ENCODE measurements around the gene JARID2. TPM values are rescaled to one million over a fixed set of nuclear protein-coding genes. Genes with fewer than 3 reads are reported as not detected.

JARID2 gene
- total and polyA plus RNA-seq, 2 of the 8 experiments (the other 6 are each of a cell fraction or from before 2014, with no cell fraction given), result 60.1 to 239 TPM

DNA sequence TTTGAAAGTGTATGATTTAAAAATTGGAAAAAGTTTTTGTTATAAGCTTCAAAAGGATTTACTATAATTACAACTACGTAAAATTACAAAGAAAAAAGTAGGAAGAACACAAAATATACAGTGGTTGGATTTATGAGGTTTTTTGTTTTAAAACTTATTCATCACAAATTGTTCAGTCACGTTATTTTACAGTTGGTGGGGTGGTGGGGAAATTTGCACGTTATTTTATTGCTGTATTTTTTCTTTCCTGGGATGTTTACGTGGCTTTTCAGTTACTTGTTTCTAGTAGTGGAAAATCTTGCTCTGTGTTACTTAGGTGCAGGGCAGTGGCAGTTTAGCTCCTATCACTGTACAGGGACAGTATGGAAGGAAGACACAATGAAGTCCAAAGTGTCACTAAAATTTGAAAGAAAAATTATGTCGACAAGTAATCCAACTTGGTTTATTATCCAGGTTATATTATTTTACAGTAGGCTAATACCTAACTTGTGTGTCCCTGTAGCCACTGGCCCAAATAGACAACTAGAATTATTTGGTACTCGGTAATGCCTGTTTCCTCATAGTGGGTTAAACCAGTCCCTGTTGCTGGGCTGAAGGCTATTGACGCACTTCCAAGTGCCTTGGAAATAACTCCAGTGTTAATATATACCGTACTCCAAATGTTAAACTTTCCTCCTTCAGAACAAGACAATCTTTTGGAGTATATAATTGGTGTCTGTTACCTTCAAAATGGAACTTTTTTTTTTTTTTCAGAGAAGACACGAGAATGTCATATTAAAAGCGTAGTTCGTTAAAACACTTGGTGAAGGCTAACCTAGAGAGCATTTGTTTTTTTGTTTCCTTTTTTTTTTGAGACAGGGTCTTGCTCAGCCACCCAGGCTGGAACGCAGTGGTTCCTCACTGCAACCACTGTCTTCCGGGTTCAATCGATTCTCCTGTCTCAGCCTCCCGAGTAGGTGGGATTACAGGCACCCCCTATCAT is 4.6 kb downstream of the JARID2 start:
- Histone ChIP-seq H3K14ac (ENCODE audit: insufficient read length) (no peak overlapping the region), H3K79me1 (ENCODE audit: low read depth, low read length) (no peaks in the 10 kb centered on the region), H3K23ac (ENCODE audit: insufficient read length) (no peak overlapping the region), H2BK5ac (ENCODE audit: low read depth, low read length) (no peak overlapping the region), H3K18ac (ENCODE audit: extremely low read depth, low read length) (no peak overlapping the region), H4K20me1 (replicated peaks in 1 of 2; ENCODE audit: control insufficient read depth in 1 of 2, insufficient read depth in 2 of 2, low read length in 2 of 2) (peaks cover 49 to 63% of the 10 kb centered on the region in 2 experiments), H3K4me3 (ENCODE audit: extremely low read depth in 1 of 4, insufficient read depth in 2 of 4, low read depth in 3 of 4, low read length in 4 of 4) (peak overlapping the region in 2 of 4 experiments; percentile 70 to 94; a peak in 3 of 8 replicates), H3K23me2 (ENCODE audit: low read depth, low read length) (peaks cover 11% of the 10 kb centered on the region), H3K27me3 (replicated peaks in 1 of 4; ENCODE audit: control insufficient read depth in 3 of 4, extremely low read depth in 1 of 4, insufficient read depth in 3 of 4, low read length in 3 of 4) (no peaks in the 10 kb centered on the region), H3K27ac (ENCODE audit: low read depth, low read length) (no peak overlapping the region), H3K4me1 (replicated peaks in 1 of 4; ENCODE audit: control insufficient read depth in 3 of 4, insufficient read depth in 4 of 4, low read length in 3 of 4) (peaks cover 9 to 24% (median 16%) of the 10 kb centered on the region in 4 experiments), H4K91ac (replicated peaks; ENCODE audit: insufficient read length, low read length) (no peak overlapping the region), H4K5ac (ENCODE audit: insufficient read length, low read depth, low read length) (no peak overlapping the region), H3K4ac (replicated peaks; ENCODE audit: insufficient read length, low read depth, low read length) (no peak overlapping the region), H2BK120ac (replicated peaks; ENCODE audit: low read depth, low read length) (no peak overlapping the region), H2BK15ac (ENCODE audit: low read length) (no peak overlapping the region), H3K56ac (replicated peaks; ENCODE audit: insufficient read length, low read depth, low read length) (no peak overlapping the region), H4K8ac (ENCODE audit: extremely low read depth, insufficient read depth, low read length) (no peak overlapping the region), H3K79me2 (ENCODE audit: control insufficient read depth in 1 of 2, insufficient read depth in 2 of 2, low read length in 2 of 2) (peaks cover 87 to 90% of the 10 kb centered on the region in 2 experiments), H3K4me2 (ENCODE audit: insufficient read depth in 1 of 2, low read depth in 2 of 2, low read length in 2 of 2) (peak overlapping the region; percentile 81 to 89), H2BK12ac (ENCODE audit: low read depth, low read length) (no peak overlapping the region), H2BK20ac (ENCODE audit: low read length) (no peak overlapping the region), H3K36me3 (ENCODE audit: control insufficient read depth in 2 of 4, insufficient read depth in 4 of 4, low read length in 3 of 4) (peaks cover 0 to 17% (median 5%) of the 10 kb centered on the region in 4 experiments; a peak in 2 of 8 replicates), H2AFZ (ENCODE audit: low read length) (no peak overlapping the region), H2AK5ac (ENCODE audit: low read depth, low read length) (no peak overlapping the region), H3K9me3 (ENCODE audit: insufficient read depth in 2 of 2, low read depth in 1 of 2, low read length in 1 of 2) (no peaks in the 10 kb centered on the region), H3K9ac (replicated peaks in 1 of 4; ENCODE audit: extremely low read depth in 1 of 4, low read depth in 3 of 4, low read length in 3 of 4) (no peak overlapping the region)
- POLR2A ChIA-PET (ENCODE audit: partially characterized antibody), result interaction anchor here (1.0 to 4.0 kb wide), 2 partner anchors 15 to 50 kb away, joined by 4 to 21 read pairs; no protein-coding TSS in a partner anchor
- WGBS, 2 experiments (ENCODE audit: extremely low coverage in 1 of 2, insufficient coverage in 1 of 2, insufficient read length in 1 of 2, insufficient replicate concordance in 2 of 2, low coverage in 1 of 2, low lambda C conversion rate in 2 of 2, missing lambda C conversion rate in 1 of 2), result 81% methylated on average over 15 of the region's 15 CpGs; no CpG with 5 or more reads in 1 of the 2 experiments
- DNase-seq (ENCODE audit: low read depth in 1 of 2, low spot score in 2 of 2) (no peak), FAIRE-seq (no peak)
- CTCF ChIA-PET (ENCODE audit: partially characterized antibody), result interaction anchor here (0.5 to 1.5 kb wide), 3 partner anchors 38 to 140 kb away, joined by 3 to 4 read pairs (median 3); no protein-coding TSS in a partner anchor
- TF ChIP-seq RXRA (IDR thresholded peaks at IDR 0.05; ENCODE audit: insufficient read depth, low read depth, low read length) (no peak), JUND (IDR thresholded peaks at IDR 0.05; ENCODE audit: low read length) (no peak), TAF1 (IDR thresholded peaks at IDR 0.05; ENCODE audit: low read depth, low read length) (no peak), CEBPB (IDR thresholded peaks at IDR 0.05; ENCODE audit: low read depth, low read length) (no peak), TCF12 (IDR thresholded peaks at IDR 0.05; ENCODE audit: low read depth, low read length) (no peak), CHD2 (IDR thresholded peaks at IDR 0.05; ENCODE audit: low read length) (no peak), CREB1 (IDR thresholded peaks at IDR 0.05) (no peak), YY1 (IDR thresholded peaks at IDR 0.05; ENCODE audit: low read depth, low read length) (no peak), BCL11A (IDR thresholded peaks at IDR 0.05; ENCODE audit: low read depth in 2 of 2, low read length in 2 of 2) (no peak), BRCA1 (IDR thresholded peaks at IDR 0.05; ENCODE audit: low read depth, low read length) (no peak)
- TF ChIP-seq, protein P1, sequence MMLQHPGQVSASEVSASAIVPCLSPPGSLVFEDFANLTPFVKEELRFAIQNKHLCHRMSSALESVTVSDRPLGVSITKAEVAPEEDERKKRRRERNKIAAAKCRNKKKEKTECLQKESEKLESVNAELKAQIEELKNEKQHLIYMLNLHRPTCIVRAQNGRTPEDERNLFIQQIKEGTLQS (IDR thresholded peaks at IDR 0.05; ENCODE audit: insufficient read depth, low read depth, low read length), result no peak
